ENCODE results near the gene ITPR2. TPM values are rescaled to one million over a fixed set of nuclear protein-coding genes. Genes with fewer than 3 reads are reported as not detected.

ITPR2 gene
- total RNA-seq, 1 donor from 2014 or later: 14.6 TPM

DNA sequence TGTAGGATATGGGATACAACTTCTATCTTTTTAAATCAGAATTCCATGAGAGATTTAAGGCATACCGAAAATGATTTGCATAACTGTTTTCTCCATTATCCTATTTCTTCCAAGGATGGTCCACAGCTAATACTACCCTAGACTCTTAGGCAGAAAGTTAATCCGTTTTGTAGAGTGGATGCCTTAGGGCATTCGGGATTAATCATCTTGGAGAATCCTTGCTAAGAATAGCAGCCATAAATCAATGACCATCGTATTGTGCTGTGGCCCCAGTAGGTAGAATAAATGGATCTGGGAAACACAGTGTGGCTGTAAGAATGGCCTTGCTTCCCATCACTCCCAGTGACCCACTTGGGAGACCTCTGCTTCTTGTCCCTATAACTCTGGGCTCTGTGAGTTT lies 538.0 kb downstream of the ITPR2 start:
- H3K9ac ChIP-seq (ENCODE audit: low read depth in 1 of 3, low read length in 3 of 3): no peak overlapping the region
- no peaks in the 10 kb centered on the region for H3K27me3 ChIP-seq (ENCODE audit: control insufficient read depth in 3 of 3, insufficient read depth in 3 of 3, low read length in 3 of 3)
- peaks cover 2 to 14% (median 10%) of the 10 kb centered on the region in 3 donors for H3K4me1 ChIP-seq (ENCODE audit: control insufficient read depth in 3 of 3, insufficient read depth in 3 of 3, low read length in 3 of 3)
- H3K36me3 ChIP-seq (ENCODE audit: control insufficient read depth in 3 of 3, insufficient read depth in 3 of 3, low read length in 3 of 3): no peaks in the 10 kb centered on the region
- H3K4me3 ChIP-seq (ENCODE audit: low read length in 3 of 3): no peak overlapping the region
- H3K27ac ChIP-seq (ENCODE audit: low read depth, low read length): no peak overlapping the region
- H3K9me3 ChIP-seq (ENCODE audit: control insufficient read depth in 3 of 3, low read length in 3 of 3): no peaks in the 10 kb centered on the region

DNA sequence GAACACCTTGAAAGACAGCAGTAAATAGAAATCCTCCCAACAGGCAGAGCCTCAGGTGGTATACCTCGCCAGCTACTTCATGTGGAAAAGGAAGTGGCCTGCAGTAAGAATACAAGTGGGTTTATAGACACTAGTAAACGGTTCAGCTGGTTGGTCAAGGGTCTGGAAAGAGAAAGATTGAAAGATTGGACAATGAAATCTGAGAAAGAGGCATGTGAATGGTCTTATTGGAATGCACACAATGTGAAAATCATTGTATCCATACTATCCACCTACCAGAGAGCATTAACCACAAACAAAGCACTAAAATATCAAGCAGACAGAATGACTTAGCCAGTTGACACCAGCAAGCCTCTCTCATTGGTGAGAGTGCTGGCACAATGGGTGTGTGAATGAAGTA lies 539.4 kb downstream of the ITPR2 start:
- Histone ChIP-seq H3K4me3 (ENCODE audit: low read length in 3 of 3) (no peak overlapping the region), H3K9me3 (ENCODE audit: control insufficient read depth in 3 of 3, low read length in 3 of 3) (no peaks in the 10 kb centered on the region), H3K27ac (ENCODE audit: low read depth, low read length) (no peak overlapping the region), H3K9ac (ENCODE audit: low read depth in 1 of 3, low read length in 3 of 3) (no peak overlapping the region), H3K4me1 (ENCODE audit: control insufficient read depth in 3 of 3, insufficient read depth in 3 of 3, low read length in 3 of 3) (peaks cover 2 to 5% (median 3%) of the 10 kb centered on the region in 3 donors), H3K36me3 (ENCODE audit: control insufficient read depth in 3 of 3, insufficient read depth in 3 of 3, low read length in 3 of 3) (no peaks in the 10 kb centered on the region), H3K27me3 (ENCODE audit: control insufficient read depth in 3 of 3, insufficient read depth in 3 of 3, low read length in 3 of 3) (no peaks in the 10 kb centered on the region)

DNA sequence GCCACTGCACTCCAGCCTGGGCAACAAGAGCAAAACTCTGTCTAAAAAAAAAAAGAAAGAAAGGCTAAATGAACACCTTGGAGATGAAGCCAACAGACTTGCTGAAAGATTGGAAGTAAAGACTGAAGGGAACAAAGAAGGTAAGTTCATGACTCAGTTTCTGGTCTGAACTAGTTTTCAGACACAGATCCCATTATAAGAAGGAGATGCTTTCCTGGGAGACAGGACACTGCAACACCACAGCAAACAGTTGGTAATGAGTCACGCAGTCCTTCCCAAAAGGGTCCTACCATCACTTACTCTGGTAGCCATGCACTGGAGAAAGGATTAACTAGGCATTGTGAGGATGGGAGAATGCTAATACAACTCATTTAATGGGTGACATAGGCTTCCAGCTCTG lies 540.4 kb downstream of the ITPR2 start:
- Histone ChIP-seq H3K27ac (ENCODE audit: low read depth, low read length) (no peak overlapping the region), H3K9ac (ENCODE audit: low read depth in 1 of 3, low read length in 3 of 3) (no peak overlapping the region)

DNA sequence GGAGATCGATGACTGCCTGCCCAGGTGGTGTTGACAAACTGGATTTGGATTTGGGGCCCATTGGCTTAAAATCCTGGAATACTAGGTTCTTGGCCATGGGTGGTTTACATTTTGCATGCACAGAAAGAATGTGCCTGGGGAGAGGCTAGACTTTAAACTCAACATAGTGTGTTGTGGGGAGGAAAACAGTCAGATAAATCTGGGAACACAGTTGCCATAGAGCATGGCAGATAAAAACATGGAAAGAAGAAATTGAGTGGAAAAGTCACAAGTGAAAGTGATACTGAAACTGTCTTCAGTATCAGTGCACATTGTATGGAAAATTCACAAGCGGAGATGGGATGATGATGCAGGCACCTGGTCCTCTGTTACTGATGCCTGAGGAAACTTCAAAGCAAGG lies 542.4 kb downstream of the ITPR2 start:
- H3K9me3 ChIP-seq (ENCODE audit: control insufficient read depth in 3 of 3, low read length in 3 of 3): no peaks in the 10 kb centered on the region
- no peak overlapping the region for H3K27ac ChIP-seq (ENCODE audit: low read depth, low read length)
- H3K4me3 ChIP-seq (ENCODE audit: low read length in 3 of 3): no peak overlapping the region
- H3K4me1 ChIP-seq (ENCODE audit: control insufficient read depth in 3 of 3, insufficient read depth in 3 of 3, low read length in 3 of 3): peaks cover 9 to 20% (median 13%) of the 10 kb centered on the region in 3 donors
- H3K36me3 ChIP-seq (ENCODE audit: control insufficient read depth in 3 of 3, insufficient read depth in 3 of 3, low read length in 3 of 3): no peaks in the 10 kb centered on the region
- no peak overlapping the region for H3K9ac ChIP-seq (ENCODE audit: low read depth in 1 of 3, low read length in 3 of 3)
- no peaks in the 10 kb centered on the region for H3K27me3 ChIP-seq (ENCODE audit: control insufficient read depth in 3 of 3, insufficient read depth in 3 of 3, low read length in 3 of 3)

More for the DNA sequence above, 540.4 kb downstream of the ITPR2 start:
- no peaks in the 10 kb centered on the region for H3K27me3 ChIP-seq (ENCODE audit: control insufficient read depth in 3 of 3, insufficient read depth in 3 of 3, low read length in 3 of 3)
- no peaks in the 10 kb centered on the region for H3K9me3 ChIP-seq (ENCODE audit: control insufficient read depth in 3 of 3, low read length in 3 of 3)
- no peaks in the 10 kb centered on the region for H3K36me3 ChIP-seq (ENCODE audit: control insufficient read depth in 3 of 3, insufficient read depth in 3 of 3, low read length in 3 of 3)
- no peak overlapping the region for H3K4me3 ChIP-seq (ENCODE audit: low read length in 3 of 3)
- H3K4me1 ChIP-seq (ENCODE audit: control insufficient read depth in 3 of 3, insufficient read depth in 3 of 3, low read length in 3 of 3): peaks cover 8 to 11% (median 10%) of the 10 kb centered on the region in 3 donors

DNA sequence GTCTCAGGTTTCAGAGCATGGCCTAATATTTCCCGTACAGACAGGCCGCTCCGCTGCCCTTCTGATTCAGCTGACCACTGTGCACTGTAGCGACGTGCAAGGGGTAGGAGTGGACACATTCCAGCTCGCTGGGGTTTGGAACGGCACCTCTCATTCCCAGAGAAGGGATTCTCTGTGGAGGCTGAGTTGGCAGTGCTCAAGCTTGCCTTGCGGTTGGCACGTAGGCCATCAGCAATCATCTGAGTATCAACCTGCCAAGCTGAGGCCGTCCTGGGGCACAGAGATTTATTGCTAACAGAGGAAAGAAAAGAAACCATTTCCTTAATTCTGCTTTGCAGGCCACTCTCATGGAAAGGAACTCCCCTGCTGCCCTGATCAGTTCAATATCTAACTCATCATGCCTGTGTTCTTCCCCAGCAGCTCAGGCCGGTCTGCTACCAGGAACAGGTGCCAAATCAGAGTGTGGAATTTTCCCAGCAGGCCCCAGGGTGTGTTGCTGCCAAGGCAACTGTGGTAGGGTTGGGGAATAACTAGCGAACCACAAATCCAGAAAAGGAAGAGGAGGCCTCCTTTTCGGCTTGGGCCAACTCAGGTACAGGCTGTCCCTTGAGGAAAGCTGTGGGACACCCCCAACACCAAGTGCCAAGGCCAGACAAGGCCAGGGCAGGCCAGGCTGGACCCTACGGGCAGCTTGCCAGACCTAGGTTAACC lies 545.2 kb downstream of the ITPR2 start:
- H3K36me3 ChIP-seq (ENCODE audit: control insufficient read depth in 3 of 3, insufficient read depth in 3 of 3, low read length in 3 of 3): no peaks in the 10 kb centered on the region
- H3K27ac ChIP-seq (ENCODE audit: low read depth, low read length): peak overlapping the region; percentile 84
- H3K4me1 ChIP-seq (ENCODE audit: control insufficient read depth in 3 of 3, insufficient read depth in 3 of 3, low read length in 3 of 3): peaks cover 9 to 20% (median 13%) of the 10 kb centered on the region in 3 donors
- peak overlapping the region; percentile 17 to 38 (median 34) for H3K4me3 ChIP-seq (ENCODE audit: low read length in 3 of 3)
- H3K9me3 ChIP-seq (ENCODE audit: control insufficient read depth in 3 of 3, low read length in 3 of 3): no peaks in the 10 kb centered on the region
- no peaks in the 10 kb centered on the region for H3K27me3 ChIP-seq (ENCODE audit: control insufficient read depth in 3 of 3, insufficient read depth in 3 of 3, low read length in 3 of 3)
- H3K9ac ChIP-seq (ENCODE audit: low read depth in 1 of 3, low read length in 3 of 3): peak overlapping the region; percentile 3 to 47 (median 34)

Small RNA genes within 50 kb of the gene (small RNA-seq; reads per million reads assigned to genes)
- not detected for gene RNA5SP354

Other genes starting within 250 kb of the ITPR2 start
- gene INTS13, start 104.8 kb upstream of the ITPR2 start, total RNA-seq: 23.0 TPM
- 23.5 TPM for gene FGFR1OP2, start 105.3 kb upstream of the ITPR2 start, total RNA-seq
- gene TM7SF3, start 181.2 kb upstream of the ITPR2 start, total RNA-seq: 31.8 TPM
- 39.1 TPM for gene MED21, start 189.4 kb upstream of the ITPR2 start, total RNA-seq
- gene C12orf71, start 249.4 kb upstream of the ITPR2 start, total RNA-seq: not detected

Data from skeletal muscle tissue (tissue), 5 donors.